ENCODE measurements around the gene MT1A.

DNA sequence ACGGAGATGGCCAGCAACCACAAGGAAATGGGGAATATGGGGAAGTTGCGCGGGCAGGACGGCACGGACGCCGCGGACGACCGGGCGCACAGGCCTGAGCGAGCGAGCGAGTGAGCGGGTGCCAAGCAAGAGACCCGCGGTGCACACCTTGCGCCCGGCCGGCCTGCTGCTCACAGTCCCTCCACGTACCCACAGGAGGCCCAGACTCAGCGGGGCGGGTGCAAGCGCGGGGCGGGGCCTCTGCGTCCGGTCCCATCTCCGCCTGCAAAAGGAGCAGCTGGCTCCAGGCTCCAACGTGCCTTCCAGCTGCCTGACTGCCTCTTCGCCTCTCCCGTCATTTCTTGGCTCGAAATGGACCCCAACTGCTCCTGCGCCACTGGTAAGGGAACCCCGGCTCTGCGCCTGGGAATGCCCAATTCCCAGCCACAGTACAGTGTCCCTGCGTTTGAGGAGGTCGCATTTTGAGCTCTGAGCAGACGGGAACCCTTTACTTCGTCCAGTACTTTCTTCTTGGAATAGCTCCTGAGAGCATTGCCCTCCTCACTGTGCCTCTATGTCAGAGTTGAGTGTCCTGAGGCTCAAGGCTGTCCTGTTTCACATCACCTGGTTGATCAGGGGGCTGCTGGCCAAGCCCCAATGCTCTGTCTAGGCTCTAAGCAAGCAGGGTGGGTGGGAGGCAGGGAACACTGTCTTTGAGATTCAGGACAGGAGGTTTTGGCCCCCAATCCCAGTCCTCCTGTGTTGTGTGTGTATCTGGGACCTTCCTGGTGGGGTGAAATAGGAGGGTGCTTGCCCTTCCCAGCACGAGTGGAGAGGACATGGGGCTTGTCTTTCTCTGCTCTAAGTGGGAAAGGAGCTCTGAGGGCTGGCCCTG is 21.0 kb upstream of the MT1A start:
- TF ChIP-seq, protein P1, sequence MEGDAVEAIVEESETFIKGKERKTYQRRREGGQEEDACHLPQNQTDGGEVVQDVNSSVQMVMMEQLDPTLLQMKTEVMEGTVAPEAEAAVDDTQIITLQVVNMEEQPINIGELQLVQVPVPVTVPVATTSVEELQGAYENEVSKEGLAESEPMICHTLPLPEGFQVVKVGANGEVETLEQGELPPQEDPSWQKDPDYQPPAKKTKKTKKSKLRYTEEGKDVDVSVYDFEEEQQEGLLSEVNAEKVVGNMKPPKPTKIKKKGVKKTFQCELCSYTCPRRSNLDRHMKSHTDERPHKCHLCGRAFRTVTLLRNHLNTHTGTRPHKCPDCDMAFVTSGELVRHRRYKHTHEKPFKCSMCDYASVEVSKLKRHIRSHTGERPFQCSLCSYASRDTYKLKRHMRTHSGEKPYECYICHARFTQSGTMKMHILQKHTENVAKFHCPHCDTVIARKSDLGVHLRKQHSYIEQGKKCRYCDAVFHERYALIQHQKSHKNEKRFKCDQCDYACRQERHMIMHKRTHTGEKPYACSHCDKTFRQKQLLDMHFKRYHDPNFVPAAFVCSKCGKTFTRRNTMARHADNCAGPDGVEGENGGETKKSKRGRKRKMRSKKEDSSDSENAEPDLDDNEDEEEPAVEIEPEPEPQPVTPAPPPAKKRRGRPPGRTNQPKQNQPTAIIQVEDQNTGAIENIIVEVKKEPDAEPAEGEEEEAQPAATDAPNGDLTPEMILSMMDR (IDR thresholded peaks at IDR 0.05; ENCODE audit: low read length) = no peak
- no peak for TF ChIP-seq EZH2 (optimal IDR thresholded peaks at IDR 0.05; ENCODE audit: low read depth, low read length)

Data from MM.1S (cell line).